HCEC 1CT (cell line): ENCODE results near the gene PCED1A.
A peak's percentile ranks its signal among the peaks of the same experiment; 100 is the strongest.

ENCODE experiments used
- DNase-seq: peaks from one replicate; pipeline ENCODE4 v3.0.0-alpha.2; 2017

Gene PCED1A

GRCh38 chr20:2840138-2840966 lies at the start of gene PCED1A, which contains the start of gene VPS16:
Gene PCED1A (minus strand): TSS chr20:2840655. CDS start chr20:2839912, 743 bp downstream.
Gene VPS16 (plus strand): TSS chr20:2840745. CDS start chr20:2840775, 30 bp downstream.
- peak; percentile 89 for DNase-seq

GRCh38 chr20:2889797-2890196 lies 49.3 kb upstream of the PCED1A start:
- no peak for DNase-seq

GRCh38 chr20:2889209-2889608 lies 48.8 kb upstream of the PCED1A start:
- no peak for DNase-seq

GRCh38 chr20:2888224-2888955 lies 47.9 kb upstream of the PCED1A start:
- DNase-seq, result no peak

GRCh38 chr20:2887715-2888114 lies 47.3 kb upstream of the PCED1A start:
- no peak for DNase-seq

- DNase-seq, result no peak
Measured at GRCh38 chr20:2883726-2884637, 43.5 kb upstream of the PCED1A start.

GRCh38 chr20:2880650-2881049 lies 40.2 kb upstream of the PCED1A start:
- no peak for DNase-seq

GRCh38 chr20:2879146-2879545 lies 38.7 kb upstream of the PCED1A start:
- peak; percentile 90 for DNase-seq

GRCh38 chr20:2878515-2878914 lies 38.1 kb upstream of the PCED1A start:
- DNase-seq, result no peak

- no peak for DNase-seq
Measured at GRCh38 chr20:2875690-2876203, 35.3 kb upstream of the PCED1A start.

GRCh38 chr20:2874456-2874855 lies 34.0 kb upstream of the PCED1A start:
- peak; percentile 9 for DNase-seq

- peak; percentile 14 for DNase-seq
Measured at GRCh38 chr20:2873747-2874041, 33.2 kb upstream of the PCED1A start.

- DNase-seq, result peak; percentile 91
Measured at GRCh38 chr20:2873010-2873746, 32.7 kb upstream of the PCED1A start, which contains the start of gene PTPRA. Gene PTPRA (plus strand): TSS chr20:2873481. CDS start chr20:2964278, 90,797 bp downstream.

- peak; percentile 71 for DNase-seq
Measured at GRCh38 chr20:2872459-2873009, 32.1 kb upstream of the PCED1A start.

- DNase-seq, result no peak
Measured at GRCh38 chr20:2871661-2872458, 31.4 kb upstream of the PCED1A start.

GRCh38 chr20:2871111-2871465 lies 30.6 kb upstream of the PCED1A start:
- DNase-seq, result no peak

GRCh38 chr20:2869381-2869780 lies 28.9 kb upstream of the PCED1A start:
- DNase-seq, result no peak

- DNase-seq, result no peak
Measured at GRCh38 chr20:2867081-2867864, 26.8 kb upstream of the PCED1A start.

- DNase-seq, result no peak
Measured at GRCh38 chr20:2866236-2866635, 25.8 kb upstream of the PCED1A start.

GRCh38 chr20:2865630-2866029 lies 25.2 kb upstream of the PCED1A start:
- no peak for DNase-seq
